T-cell (primary cell): Measurements from ENCODE around the gene USP2. TPM values are rescaled to one million over a fixed set of nuclear protein-coding genes. Genes with fewer than 3 reads are reported as not detected.

Experiments used
- ATAC-seq, 4 experiments: fragments of 200-7000 bp in 3 of 4; fragments of 150-1000 bp in 1 of 4; cut with Tn5 transposase; replicated peaks in 1 of 4; 1 replicate in 3 of 4; 2 replicates in 1 of 4; pipeline ENCODE4 v1.10.0; 2021; ENCODE audit warnings: moderate library complexity in 3 of 4, mild to moderate bottlenecking in 2 of 4, moderate number of reproducible peaks in 1 of 4
- CTCF ChIA-PET, 2 donors: fragments of 300-600 bp; sonication (Branson Sonifier 250); formaldehyde crosslinking; loops; one replicate each; lab custom pipeline; 2022; ENCODE audit warnings: antibody characterized with exemption in 2 of 2; lab: Charles Lee
- POLR2A ChIA-PET, 2 donors: fragments of 300-600 bp; sonication (Branson Sonifier 250); formaldehyde crosslinking; loops; one replicate each; lab custom pipeline; 2022; ENCODE audit warnings: antibody characterized with exemption in 2 of 2; lab: Charles Lee
- DNase-seq, 35 experiments: peaks; one replicate each; pipeline versions ENCODE4 v3.0.0 to v3.0.0-alpha.2; 2013 to 2023
- H3K27ac ChIP-seq: one replicate; pipeline ENCODE4 v1.5.1; 2013; ENCODE audit warnings: low read length
- H3K27me3 ChIP-seq, 2 experiments: replicated peaks in 1 of 2; 1 replicate in 1 of 2; 2 replicates in 1 of 2; pipeline versions ENCODE4 v1.6.1 to v1.7.0; 2013; ENCODE audit warnings: low read length in 1 of 2, mixed read lengths in 1 of 2; ENCODE audit not compliant: control insufficient read depth in 2 of 2, insufficient read depth in 2 of 2; ENCODE audit errors: extremely low read depth in 1 of 2
- H3K36me3 ChIP-seq, 2 donors: 1 replicate in 1 of 2; 2 replicates in 1 of 2; pipeline versions ENCODE4 v1.6.1 to v1.7.0; 2013; ENCODE audit warnings: low read length in 1 of 2; ENCODE audit not compliant: control insufficient read depth in 2 of 2, insufficient read depth in 1 of 2; ENCODE audit errors: extremely low read depth in 1 of 2
- H3K4me1 ChIP-seq, 2 experiments: 1 replicate in 1 of 2; 2 replicates in 1 of 2; pipeline versions ENCODE4 v1.6.1 to v1.7.0; 2013; ENCODE audit warnings: low read length in 2 of 2, mixed read lengths in 1 of 2; ENCODE audit not compliant: insufficient read depth in 2 of 2, control insufficient read depth in 1 of 2; ENCODE audit errors: extremely low read depth in 1 of 2
- H3K4me3 ChIP-seq, 2 donors: 1 replicate in 1 of 2; 2 replicates in 1 of 2; pipeline versions ENCODE4 v1.5.1 to v1.7.0; 2013; ENCODE audit warnings: mild to moderate bottlenecking in 2 of 2, low read length in 1 of 2, moderate library complexity in 1 of 2; ENCODE audit not compliant: control insufficient read depth in 1 of 2; ENCODE audit errors: extremely low read depth in 1 of 2
- H3K9me3 ChIP-seq: 2 replicates; pipeline ENCODE4 v1.7.0; 2013
- H3K27ac Mint-ChIP-seq, 2 donors: one replicate each; pipeline ENCODE4 v1.8.0; 2020 to 2021; ENCODE audit warnings: mild to moderate bottlenecking in 2 of 2, mixed read lengths in 2 of 2
- H3K27me3 Mint-ChIP-seq, 2 donors: one replicate each; pipeline ENCODE4 v1.8.0; 2021 to 2022; ENCODE audit warnings: mixed read lengths in 2 of 2
- H3K36me3 Mint-ChIP-seq: one replicate; pipeline ENCODE4 v1.8.0; 2021; ENCODE audit warnings: mixed read lengths
- H3K4me1 Mint-ChIP-seq, 3 donors: one replicate each; pipeline ENCODE4 v1.8.0; 2020 to 2022; ENCODE audit warnings: mixed read lengths in 3 of 3, mild to moderate bottlenecking in 1 of 3
- H3K4me3 Mint-ChIP-seq, 3 donors: one replicate each; pipeline ENCODE4 v1.8.0; 2020 to 2022; ENCODE audit warnings: mild to moderate bottlenecking in 3 of 3, mixed read lengths in 3 of 3, moderate library complexity in 3 of 3
- H3K9me3 Mint-ChIP-seq, 3 donors: one replicate each; pipeline ENCODE4 v1.8.0; 2020 to 2022; ENCODE audit warnings: mixed read lengths in 3 of 3
- WGBS: methylation state at CpG from one replicate; pipeline ENCODE4 v1.1.5; 2013; ENCODE audit warnings: missing lambda C conversion rate; ENCODE audit not compliant: insufficient coverage; 5-methylcytosine and 5-hydroxymethylcytosine counted together
- total RNA-seq, 35 experiments: library from RNA in 6 of 35; stranded (reverse) in 6 of 35; fragments of 120-200 nt in 1 of 35; gene quantifications; one replicate each; pipeline versions ENCODE4 v1.2.1 to v1.2.4 and lab custom pipeline; 2013 to 2026

The USP2 gene
- total RNA-seq, 5 donors from 2014 or later (not counting 1 experiment from before 2014, with no cell fraction given) = 0.13 to 3.2 (median 0.44) TPM

DNA sequence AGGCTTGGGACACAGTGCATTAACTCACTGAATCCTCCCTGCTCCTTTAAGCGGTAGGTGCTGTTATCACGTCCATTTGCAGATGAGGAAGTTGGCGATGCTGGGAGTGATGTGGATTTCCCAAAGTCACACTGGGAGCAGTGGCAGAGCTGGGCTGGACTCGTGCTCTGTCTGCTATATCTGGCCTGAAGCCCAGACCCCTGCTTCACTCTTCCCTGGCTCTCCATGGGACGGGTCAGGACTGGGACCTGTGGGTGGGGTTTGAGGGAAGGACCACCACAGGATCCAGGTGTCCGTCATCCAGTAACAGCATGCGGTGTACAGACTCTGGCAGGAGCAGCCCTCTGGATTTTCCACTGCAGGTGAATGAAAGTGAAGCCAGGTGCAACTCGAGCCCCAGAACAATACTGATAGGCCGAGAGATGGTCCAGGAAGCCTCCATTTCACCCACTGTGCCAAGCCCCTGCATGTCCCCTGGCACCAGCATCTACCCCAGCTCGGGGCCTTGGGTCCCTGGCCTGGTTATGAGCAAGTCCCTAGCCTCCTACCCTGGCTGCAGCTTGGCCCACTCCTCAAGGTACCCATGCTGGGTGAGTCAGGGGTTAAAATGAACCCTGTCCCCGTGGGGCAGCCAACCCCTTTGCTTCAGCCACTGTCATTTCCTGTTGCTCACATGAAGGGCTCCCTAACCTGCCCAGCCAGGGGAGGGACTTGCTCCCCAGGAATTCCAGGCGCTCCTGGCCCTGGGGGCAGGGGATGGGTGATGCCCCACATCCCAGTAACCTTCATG is 4.2 kb downstream of the USP2 start:
- no peaks in the 10 kb centered on the region for H3K36me3 Mint-ChIP-seq
- H3K4me3 ChIP-seq = no peak overlapping the region

DNA sequence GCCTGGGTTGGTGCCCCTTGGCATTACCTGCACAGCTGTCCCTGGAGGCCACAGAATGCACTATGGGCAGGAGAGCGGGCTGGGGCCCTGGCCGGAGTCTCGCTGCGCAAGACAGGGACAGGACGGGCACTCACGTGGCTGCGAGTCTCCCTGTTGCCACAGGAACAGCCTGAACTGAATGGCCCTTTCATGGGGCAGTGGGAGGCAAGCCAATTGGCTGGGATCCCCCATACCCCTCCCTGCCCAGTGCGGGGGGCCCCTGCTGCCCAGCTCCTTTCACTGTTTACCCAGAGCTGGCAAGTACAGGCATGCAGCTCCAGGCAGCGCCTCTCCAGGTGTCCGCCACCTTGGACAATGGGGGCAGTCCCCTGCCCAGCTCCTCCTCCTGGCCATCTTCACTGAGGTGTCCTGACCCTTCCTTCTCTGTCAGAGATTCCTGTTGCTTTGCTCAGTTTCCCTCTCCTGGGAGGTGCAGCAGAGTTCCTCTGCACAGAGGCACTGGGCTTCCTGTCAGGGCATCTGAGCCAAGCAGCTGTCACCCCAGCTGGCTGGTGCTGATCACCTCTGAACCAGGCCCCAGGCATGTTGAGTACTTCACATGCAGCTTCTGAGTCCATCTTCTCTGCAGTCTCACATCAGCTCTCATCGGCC is 5.2 kb downstream of the USP2 start:
- 91% methylated on average over 10 of the region's 11 CpGs for WGBS
- Histone ChIP-seq H3K27ac (no peak overlapping the region), H3K4me3 (no peak overlapping the region), H3K4me1 (peaks cover 3 to 21% of the 10 kb centered on the region in 2 experiments), H3K36me3 (no peaks in the 10 kb centered on the region), H3K27me3 (peaks cover 0 to 42% of the 10 kb centered on the region in 2 experiments), H3K9me3 (no peaks in the 10 kb centered on the region)
- Mint-ChIP-seq H3K27me3 (peaks cover 0 to 6% of the 10 kb centered on the region in 2 donors), H3K4me1 (peaks cover 6 to 16% (median 14%) of the 10 kb centered on the region in 3 donors), H3K9me3 (no peaks in the 10 kb centered on the region), H3K36me3 (no peaks in the 10 kb centered on the region), H3K27ac (no peak overlapping the region), H3K4me3 (no peak overlapping the region)
- POLR2A ChIA-PET = no interaction called here
- CTCF ChIA-PET = interaction anchor here (1.1 to 5.0 kb wide), 4 partner anchors 15 to 56 kb away, joined by 3 to 16 read pairs (median 10); no protein-coding TSS in a partner anchor
- ATAC-seq = no peak
- DNase-seq = no peak

More for the DNA sequence above, 4.2 kb downstream of the USP2 start:
- H3K27me3 Mint-ChIP-seq = no peaks in the 10 kb centered on the region
- Histone ChIP-seq H3K27ac (no peak overlapping the region), H3K36me3 (no peaks in the 10 kb centered on the region), H3K27me3 (peaks cover 0 to 39% of the 10 kb centered on the region in 2 experiments), H3K9me3 (no peaks in the 10 kb centered on the region), H3K4me1 (peaks cover 10 to 30% of the 10 kb centered on the region in 2 experiments)
- POLR2A ChIA-PET = no interaction called here
- no peak overlapping the region for H3K27ac Mint-ChIP-seq
- CTCF ChIA-PET = interaction anchor here (0.5 to 5.0 kb wide), 3 partner anchors 16 to 180 kb away, joined by 3 to 16 read pairs (median 5); no protein-coding TSS in a partner anchor
- no peaks in the 10 kb centered on the region for H3K9me3 Mint-ChIP-seq
- peaks cover 6 to 16% (median 14%) of the 10 kb centered on the region in 3 donors for H3K4me1 Mint-ChIP-seq
- DNase-seq (no peak), ATAC-seq (no peak)
- no peak overlapping the region for H3K4me3 Mint-ChIP-seq
- 67% methylated on average over 6 of the region's 12 CpGs for WGBS

DNA sequence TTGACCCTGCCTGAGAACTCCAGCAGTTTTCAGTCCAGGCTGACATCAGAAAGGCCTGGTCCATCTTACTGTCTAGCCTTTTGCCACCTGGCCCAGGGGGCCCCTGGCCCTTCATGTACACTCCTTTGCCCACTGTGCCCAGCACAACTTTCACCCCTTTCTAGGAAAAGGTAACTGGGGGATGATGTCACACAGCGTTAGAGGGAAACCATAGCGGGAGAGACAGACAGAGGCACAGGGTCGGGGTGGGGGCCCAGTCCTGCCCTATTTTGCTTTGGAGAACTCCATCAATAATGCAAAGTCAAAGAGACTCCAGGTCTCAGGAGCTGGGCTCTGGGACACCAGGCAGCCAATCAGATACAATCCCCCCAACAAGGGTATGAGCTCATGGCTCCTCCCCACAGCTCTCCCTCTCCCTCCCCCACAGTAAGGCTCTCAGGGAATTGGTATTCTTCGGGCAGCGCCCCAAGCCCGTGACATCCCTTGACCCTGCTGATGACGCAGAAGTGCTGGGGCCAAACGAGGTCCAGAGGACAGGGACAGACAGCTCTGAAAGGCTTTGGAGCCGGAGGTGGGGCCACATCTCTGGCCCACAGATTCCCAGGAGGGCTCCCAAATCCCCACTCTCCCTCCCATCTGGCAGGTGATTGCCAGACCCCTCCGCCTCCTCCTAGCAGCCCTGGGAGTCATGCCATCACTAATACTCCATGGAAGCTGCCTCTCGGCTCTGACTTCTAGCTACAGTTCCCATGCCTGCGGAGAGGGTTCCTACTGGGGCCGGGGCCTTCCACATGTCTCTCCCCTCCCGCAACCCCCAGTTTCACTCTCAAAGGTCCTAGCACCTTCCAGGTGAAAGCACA is 5.9 kb downstream of the USP2 start:
- Histone ChIP-seq H3K27ac (no peak overlapping the region), H3K4me1 (peaks cover 0 to 20% of the 10 kb centered on the region in 2 experiments), H3K36me3 (no peaks in the 10 kb centered on the region), H3K27me3 (peaks cover 0 to 42% of the 10 kb centered on the region in 2 experiments), H3K4me3 (no peak overlapping the region), H3K9me3 (no peaks in the 10 kb centered on the region)
- Mint-ChIP-seq H3K27me3 (peaks cover 0 to 6% of the 10 kb centered on the region in 2 donors), H3K9me3 (no peaks in the 10 kb centered on the region), H3K36me3 (no peaks in the 10 kb centered on the region), H3K27ac (no peak overlapping the region), H3K4me3 (no peak overlapping the region), H3K4me1 (peaks cover 6 to 11% (median 9%) of the 10 kb centered on the region in 3 donors)
- ChIA-PET POLR2A (no interaction called here), CTCF (interaction anchor here (1.1 to 5.0 kb wide), 5 partner anchors 14 to 55 kb away, joined by 3 to 16 read pairs (median 5); no protein-coding TSS in a partner anchor)
- 74% methylated on average over 12 of the region's 14 CpGs for WGBS
- ATAC-seq = no peak
- DNase-seq = no peak

DNA sequence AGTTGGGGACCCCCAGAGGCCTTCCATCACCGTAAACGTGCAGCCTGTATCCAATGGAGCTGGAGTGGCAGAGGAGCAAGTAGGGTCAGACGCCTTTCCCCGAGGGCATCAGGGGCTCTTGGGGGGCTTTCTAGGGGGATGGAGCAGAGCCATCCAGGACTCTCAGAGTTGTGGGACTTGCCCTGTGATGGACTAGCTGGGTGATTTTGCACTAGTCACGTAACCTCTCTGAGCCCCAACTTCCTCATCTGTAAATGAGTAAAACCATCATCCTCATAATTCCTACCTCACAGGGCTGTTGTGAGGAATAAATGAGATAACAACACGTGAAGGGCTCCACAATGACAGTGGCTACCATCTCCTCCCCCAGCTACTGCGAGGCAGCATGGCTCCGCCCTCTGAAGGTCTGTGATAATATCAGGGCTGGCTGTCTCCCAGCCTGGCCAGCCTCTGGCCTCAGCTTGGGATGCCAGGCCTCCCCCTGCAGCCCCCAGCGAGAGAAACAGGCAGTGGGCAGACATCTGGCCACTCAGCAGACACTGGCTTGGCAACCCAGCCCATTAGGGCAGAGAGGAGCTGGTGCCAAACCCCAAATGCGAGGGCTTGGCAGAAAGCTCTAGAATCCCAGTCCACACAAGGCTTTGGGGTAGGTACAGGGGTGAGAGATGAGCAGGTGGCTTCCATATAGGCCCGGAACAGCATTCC is 6.7 kb downstream of the USP2 start:
- peaks cover 0 to 38% of the 10 kb centered on the region in 2 experiments for H3K27me3 ChIP-seq
- no peaks in the 10 kb centered on the region for H3K9me3 ChIP-seq
- ATAC-seq (no peak), DNase-seq (no peak)
- POLR2A ChIA-PET = no interaction called here
- H3K4me1 ChIP-seq = peaks cover 0 to 23% of the 10 kb centered on the region in 2 experiments
- no peaks in the 10 kb centered on the region for H3K36me3 ChIP-seq
- no peak overlapping the region for H3K4me3 ChIP-seq
- no peak overlapping the region for H3K27ac ChIP-seq
- Mint-ChIP-seq H3K27me3 (peaks cover 5 to 10% of the 10 kb centered on the region in 2 donors), H3K9me3 (no peaks in the 10 kb centered on the region), H3K27ac (no peak overlapping the region), H3K4me1 (peaks cover 6 to 14% (median 12%) of the 10 kb centered on the region in 3 donors), H3K4me3 (no peak overlapping the region), H3K36me3 (no peaks in the 10 kb centered on the region)
- CTCF ChIA-PET = interaction anchor here (1.1 to 5.0 kb wide), 5 partner anchors 9 to 54 kb away, joined by 3 to 16 read pairs (median 5); no protein-coding TSS in a partner anchor
- 65% methylated on average over 5 of the region's 11 CpGs for WGBS

DNA sequence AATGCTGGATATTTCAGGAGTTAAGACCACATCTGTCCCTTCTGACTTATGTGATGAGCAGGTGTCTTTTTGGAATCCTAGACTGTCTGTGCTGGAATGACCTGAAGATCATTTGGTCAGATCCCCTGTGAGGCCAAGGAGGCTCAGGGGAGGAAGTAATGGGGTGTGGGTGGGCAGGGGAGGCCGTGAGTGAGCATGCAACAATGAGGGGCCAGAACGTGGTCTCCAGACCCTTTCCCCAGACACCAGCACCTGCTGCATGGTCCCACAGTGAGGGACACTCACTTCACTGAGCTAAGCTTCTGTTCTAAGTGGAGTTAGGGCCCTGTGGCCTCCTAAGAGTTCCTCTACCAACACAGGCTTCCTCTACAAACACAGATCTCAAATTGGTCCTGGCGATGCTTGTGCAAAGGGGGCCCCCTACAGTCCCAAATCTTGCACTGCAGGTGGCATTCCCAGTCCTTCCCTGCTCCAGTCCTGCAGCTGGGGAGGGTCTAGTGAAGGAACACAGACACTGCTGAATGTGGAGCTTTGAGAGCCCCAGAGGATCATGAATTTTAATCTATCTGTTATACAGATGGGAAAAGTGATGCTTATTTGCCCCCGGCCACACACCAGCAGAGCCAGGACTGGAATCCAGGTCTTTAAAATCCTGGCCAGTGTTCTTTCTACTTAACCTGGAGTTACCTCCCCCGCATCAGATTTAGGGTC is 7.4 kb downstream of the USP2 start:
- Histone ChIP-seq H3K27me3 (peaks cover 0 to 40% of the 10 kb centered on the region in 2 experiments), H3K36me3 (no peaks in the 10 kb centered on the region), H3K9me3 (no peaks in the 10 kb centered on the region), H3K27ac (no peak overlapping the region), H3K4me1 (peaks cover 0 to 23% of the 10 kb centered on the region in 2 experiments), H3K4me3 (no peak overlapping the region)
- DNase-seq (peak in 8 of 35 experiments; percentile 13 to 63 (median 32)), ATAC-seq (peak in 3 of 4 experiments; percentile 43 to 63 (median 60))
- Mint-ChIP-seq H3K4me1 (peaks cover 6 to 14% (median 12%) of the 10 kb centered on the region in 3 donors), H3K9me3 (no peaks in the 10 kb centered on the region), H3K27ac (no peak overlapping the region), H3K36me3 (no peaks in the 10 kb centered on the region), H3K27me3 (peaks cover 9 to 16% of the 10 kb centered on the region in 2 donors), H3K4me3 (no peak overlapping the region)
- ChIA-PET CTCF (interaction anchor here (0.7 to 5.0 kb wide), 9 partner anchors 9 to 36 kb away, joined by 3 to 16 read pairs (median 3); no protein-coding TSS in a partner anchor), POLR2A (interaction anchor here in 1 of 2 donors (0.5 kb wide), 1 partner anchor 121 kb away, joined by 3 read pairs; no protein-coding TSS in a partner anchor)
- no CpG with 5 or more reads among the region's 5 CpGs for WGBS
